Mononuclear cell (primary cell): ENCODE measurements around the gene ZNF358. TPM values are rescaled to one million over a fixed set of nuclear protein-coding genes. Genes with fewer than 3 reads are reported as not detected.

Source experiments
- H3K27me3 ChIP-seq: 2 replicates; pipeline ENCODE4 v1.6.0; 2011; ENCODE audit warnings: low read length, control low read depth; ENCODE audit not compliant: insufficient read depth
- H3K4me1 ChIP-seq: 2 replicates; pipeline ENCODE4 v1.5.1; 2011; ENCODE audit warnings: mild to moderate bottlenecking, low read length, control low read depth; ENCODE audit not compliant: insufficient read depth
- H3K4me3 ChIP-seq: 2 replicates; pipeline ENCODE4 v1.5.1; 2011; ENCODE audit warnings: mild to moderate bottlenecking, low read length, moderate library complexity
- H3K9me3 ChIP-seq: 2 replicates; pipeline ENCODE4 v1.5.1; 2011; ENCODE audit warnings: low read depth, mild to moderate bottlenecking, control low read depth, low read length
- total RNA-seq: library from RNA; depleted of rRNA; stranded (reverse); fragments of >200 nt; gene quantifications from one replicate; pipeline ENCODE4 v1.2.3, GENCODE V29; 2012

Gene ZNF358
- total RNA-seq, 1 donor = 4.0 TPM

- no peak overlapping the region for H3K4me3 ChIP-seq
- peaks cover 20% of the 10 kb centered on the region for H3K4me1 ChIP-seq
- no peaks in the 10 kb centered on the region for H3K9me3 ChIP-seq
- peaks cover 31% of the 10 kb centered on the region for H3K27me3 ChIP-seq
Measured at GRCh38 chr19:7505288-7505681, 10.6 kb upstream of the ZNF358 start.

DNA sequence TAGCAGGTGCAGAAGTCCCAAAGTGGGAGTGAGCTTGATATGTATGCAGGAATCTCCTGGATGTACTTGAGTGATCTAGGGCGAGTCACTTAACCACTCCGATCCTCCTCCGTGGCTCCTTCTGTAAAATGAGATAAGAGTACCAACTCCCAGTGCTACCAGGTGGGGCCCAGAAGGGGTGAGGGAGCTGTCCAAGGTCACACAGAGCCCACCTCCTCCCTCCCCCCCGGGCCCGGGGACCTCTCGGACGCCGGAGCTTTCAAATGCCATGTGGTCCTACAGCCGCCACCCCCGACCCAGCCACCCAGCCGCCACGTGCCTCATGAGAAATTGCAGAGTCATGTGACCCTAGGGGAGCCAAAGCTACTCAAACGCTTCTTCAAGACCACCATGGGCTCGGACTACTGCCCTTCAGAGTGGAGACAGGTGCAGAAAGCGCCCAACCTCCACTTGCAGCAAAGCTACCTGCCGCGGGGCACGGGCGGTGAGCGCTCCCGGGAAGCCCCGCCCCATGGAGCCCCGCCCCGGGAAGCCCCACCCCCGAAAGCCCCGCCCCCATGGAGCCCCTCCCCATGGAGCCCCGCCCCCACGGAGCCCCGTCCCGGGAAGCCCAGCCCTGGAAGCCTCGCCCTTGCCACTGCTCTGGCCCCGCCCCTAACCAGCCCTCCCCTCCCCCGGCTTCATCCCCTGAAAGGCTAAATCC is 10.1 kb upstream of the ZNF358 start:
- no peak overlapping the region for H3K4me3 ChIP-seq

DNA sequence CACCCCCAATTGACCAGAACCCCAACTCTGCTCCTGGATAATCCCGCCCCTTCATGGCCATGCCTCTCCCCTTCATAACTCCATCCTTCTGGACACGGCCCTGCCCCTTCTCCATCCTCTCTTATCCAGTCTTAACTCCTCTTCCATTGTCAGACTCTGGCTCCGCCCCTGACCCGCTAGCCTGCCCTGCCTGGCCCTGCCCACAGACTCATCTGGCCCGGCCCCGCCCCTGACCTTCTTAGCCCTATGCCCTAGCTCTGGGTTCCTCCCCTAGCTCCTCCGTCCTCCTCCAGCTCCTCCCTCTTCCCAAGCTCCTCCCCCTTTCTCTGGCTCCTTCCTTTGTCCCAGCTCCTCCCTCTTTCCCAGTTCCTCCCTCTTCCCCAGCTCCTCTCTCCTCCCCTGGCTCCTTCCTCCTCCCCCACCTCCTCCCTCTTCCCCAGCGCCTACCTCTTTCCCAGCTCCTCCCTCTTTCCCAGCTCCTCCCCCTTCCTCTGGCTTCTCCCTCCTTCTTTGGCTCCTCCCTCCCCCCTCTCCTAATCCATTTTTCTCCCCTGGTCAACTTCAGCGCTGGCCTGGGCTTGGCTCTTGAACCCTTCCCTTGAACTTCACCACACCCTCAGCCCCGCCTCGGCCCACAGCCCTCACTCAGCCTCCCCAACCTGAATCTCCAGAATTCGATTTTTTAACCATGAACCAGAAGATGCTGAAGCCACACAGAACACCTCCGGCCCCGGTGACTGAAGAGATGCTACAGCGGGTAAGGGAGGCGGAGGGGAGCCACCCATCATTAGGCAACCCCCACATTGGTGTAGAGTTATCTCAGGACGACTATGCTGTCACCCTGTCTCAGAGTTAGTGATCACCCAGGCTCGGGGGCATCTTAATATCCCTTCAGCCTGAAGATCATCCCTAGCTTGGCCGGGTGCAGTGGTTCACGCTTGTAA is 9.2 kb upstream of the ZNF358 start:
- Histone ChIP-seq H3K4me3 (no peak overlapping the region), H3K27me3 (peaks cover 18% of the 10 kb centered on the region), H3K9me3 (no peaks in the 10 kb centered on the region), H3K4me1 (peaks cover 10% of the 10 kb centered on the region)

More for the DNA sequence above, 10.1 kb upstream of the ZNF358 start:
- H3K4me1 ChIP-seq = peaks cover 18% of the 10 kb centered on the region
- H3K27me3 ChIP-seq = peaks cover 27% of the 10 kb centered on the region
- no peaks in the 10 kb centered on the region for H3K9me3 ChIP-seq

DNA sequence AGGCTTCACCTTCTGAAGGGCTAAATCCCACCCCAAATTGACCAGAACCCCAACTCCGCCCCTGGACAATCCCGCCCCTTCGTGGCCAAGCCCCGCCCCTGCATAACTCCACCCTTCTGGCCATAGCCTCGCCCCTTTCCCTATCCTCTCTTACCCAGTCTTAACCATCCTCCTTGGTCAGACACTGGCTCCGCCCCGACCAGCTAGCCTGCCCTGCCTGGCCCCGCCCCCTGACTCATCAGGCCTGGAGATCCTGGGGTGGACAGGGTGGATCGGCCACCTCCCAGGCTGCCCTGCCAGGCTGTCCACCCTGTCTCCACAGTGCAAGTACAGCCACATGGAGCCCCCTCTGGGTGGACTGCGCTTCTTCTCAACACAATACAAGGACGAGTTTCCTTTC is 8.0 kb upstream of the ZNF358 start:
- H3K27me3 ChIP-seq = peaks cover 9% of the 10 kb centered on the region
- no peaks in the 10 kb centered on the region for H3K9me3 ChIP-seq
- peaks cover 10% of the 10 kb centered on the region for H3K4me1 ChIP-seq
- no peak overlapping the region for H3K4me3 ChIP-seq

- Histone ChIP-seq H3K27me3 (peaks cover 11% of the 10 kb centered on the region), H3K4me1 (peaks cover 10% of the 10 kb centered on the region), H3K9me3 (no peaks in the 10 kb centered on the region), H3K4me3 (no peak overlapping the region)
Measured at GRCh38 chr19:7509625-7510024, 6.3 kb upstream of the ZNF358 start.

DNA sequence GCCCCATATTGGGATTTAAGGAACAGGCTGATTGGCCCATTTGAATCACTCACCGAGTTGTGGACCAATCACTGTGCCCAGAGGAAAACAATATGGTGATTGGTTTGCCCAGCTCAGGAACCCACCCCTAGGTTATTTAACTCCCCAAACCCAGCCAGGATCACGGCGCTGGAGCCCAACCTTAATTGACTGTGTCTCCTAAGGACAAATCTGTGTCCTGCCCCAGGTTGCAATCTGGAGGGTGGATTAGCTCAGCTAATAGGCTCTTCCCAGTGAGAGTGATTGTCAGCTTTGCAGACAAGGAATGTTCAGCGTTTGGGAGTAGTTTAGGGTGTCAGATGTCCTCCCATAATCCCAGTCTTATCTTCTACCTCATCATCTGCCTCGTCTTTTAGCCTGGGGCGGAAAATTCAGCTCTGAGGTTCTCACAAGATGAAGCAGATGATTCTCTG is 3.5 kb upstream of the ZNF358 start:
- H3K9me3 ChIP-seq = no peaks in the 10 kb centered on the region
- peaks cover 7% of the 10 kb centered on the region for H3K4me1 ChIP-seq
- peaks cover 8% of the 10 kb centered on the region for H3K27me3 ChIP-seq
- H3K4me3 ChIP-seq = no peak overlapping the region

DNA sequence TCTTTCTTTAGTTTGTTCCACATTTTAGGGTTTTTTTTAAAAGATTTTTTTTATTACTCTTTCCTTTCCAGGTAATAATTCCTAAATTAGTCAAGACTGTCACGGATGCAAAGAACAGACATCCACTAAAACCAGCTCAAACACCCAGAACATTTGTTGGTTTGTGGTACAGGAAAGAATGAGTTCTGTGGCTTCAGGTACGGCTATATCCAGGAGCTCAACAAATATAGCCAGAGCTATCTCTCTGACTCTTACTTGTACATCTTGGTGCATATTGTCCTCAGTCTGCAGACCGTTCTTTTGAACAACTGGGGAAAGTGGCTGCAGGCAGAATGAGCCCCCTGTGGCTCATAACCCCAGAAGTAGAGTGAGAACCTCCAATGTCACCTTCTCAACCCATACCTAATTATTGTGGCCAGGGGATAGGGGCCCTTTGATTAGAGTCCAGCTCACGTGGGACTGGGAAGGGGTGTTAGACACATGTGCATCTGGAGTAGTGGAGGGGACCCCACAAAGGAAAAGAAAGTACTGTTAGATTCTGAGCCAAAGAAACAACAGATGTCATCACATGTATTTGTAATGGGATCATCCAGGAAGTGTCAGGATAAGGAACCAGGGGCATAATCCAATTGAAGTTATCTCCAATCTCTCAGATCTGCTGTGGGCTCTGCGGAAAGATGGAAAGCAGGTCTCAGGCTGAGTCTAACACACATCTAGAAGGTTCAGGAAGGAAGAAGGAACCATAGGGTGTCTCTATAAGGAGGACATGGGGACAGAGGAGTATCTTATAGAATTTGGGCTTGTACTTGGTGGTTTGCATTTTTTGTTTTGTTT is 1.9 kb upstream of the ZNF358 start:
- Histone ChIP-seq H3K9me3 (no peaks in the 10 kb centered on the region), H3K27me3 (peaks cover 8% of the 10 kb centered on the region), H3K4me1 (peaks cover 7% of the 10 kb centered on the region), H3K4me3 (no peak overlapping the region)

DNA sequence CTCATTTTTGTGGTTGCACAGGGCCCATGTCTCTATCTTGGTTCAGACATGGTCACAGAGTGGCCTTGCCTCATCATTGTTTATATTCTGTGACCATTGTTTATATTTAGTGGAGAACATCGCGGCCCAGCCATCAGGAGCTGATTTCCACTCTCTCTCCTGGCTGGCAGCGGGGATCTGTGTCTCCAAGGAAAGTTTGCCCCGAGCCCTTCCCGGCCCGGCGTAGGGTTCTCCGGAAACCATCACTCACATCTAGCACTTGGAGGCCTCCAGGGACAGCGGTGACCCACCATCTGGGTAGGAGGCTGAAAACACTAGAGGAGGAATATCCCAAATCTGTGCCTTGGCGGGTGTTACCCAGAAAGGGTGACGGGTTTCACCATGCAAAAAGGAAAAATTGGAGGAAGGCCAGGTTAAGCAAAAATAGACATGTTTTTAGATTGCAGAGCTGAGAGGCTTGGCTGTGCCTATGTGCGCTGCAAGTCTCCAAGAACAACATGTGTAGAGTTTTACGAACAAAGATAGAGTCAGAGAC is 726 bp upstream of the ZNF358 start:
- Histone ChIP-seq H3K9me3 (no peaks in the 10 kb centered on the region), H3K27me3 (peaks cover 8% of the 10 kb centered on the region), H3K4me3 (no peak overlapping the region)

DNA sequence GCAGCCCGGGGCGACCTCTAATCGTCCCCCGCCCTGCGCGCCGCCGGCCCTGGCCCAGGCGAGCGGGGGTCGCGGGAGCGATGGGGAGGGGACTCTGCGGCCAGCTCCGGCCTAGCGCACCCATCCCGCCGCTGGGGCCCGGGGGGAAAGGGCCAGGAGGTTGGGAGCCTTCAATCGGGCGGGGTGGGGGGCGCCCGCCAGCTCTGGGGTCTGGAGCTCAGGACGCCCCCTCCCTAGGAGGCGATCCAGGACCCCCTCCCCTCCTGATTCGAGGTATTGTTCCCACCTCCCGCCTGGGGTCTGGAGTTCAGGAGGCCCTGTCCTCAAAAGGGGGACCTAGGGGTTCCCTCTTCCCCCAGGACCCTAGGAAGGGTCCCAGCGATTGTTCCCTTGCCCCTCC is 430 bp downstream of the ZNF358 start:
- H3K27me3 ChIP-seq = peaks cover 8% of the 10 kb centered on the region
- no peak overlapping the region for H3K4me3 ChIP-seq
- H3K4me1 ChIP-seq = peaks cover 7% of the 10 kb centered on the region
- no peaks in the 10 kb centered on the region for H3K9me3 ChIP-seq

More for the DNA sequence above, 726 bp upstream of the ZNF358 start:
- peaks cover 7% of the 10 kb centered on the region for H3K4me1 ChIP-seq

DNA sequence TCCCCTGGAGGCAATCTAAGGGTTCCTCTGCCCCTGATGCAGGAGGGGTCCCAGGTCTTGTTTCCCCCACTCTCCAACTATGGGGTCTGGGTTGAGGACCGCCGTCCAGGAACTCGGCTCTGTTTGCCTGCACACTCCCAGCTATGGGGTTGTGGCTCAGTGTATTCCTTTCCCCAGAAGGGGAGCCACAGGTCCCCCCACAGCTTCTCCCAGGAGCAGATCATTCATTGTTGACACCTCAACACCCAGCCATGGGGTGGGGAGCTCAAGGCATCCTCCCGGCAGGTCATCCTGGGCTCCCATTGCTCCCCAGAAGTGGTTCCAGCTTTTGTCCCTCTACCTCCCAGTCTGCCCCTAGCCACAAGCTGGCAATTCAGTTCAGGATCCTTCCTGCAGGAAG is 975 bp downstream of the ZNF358 start:
- peaks cover 8% of the 10 kb centered on the region for H3K27me3 ChIP-seq
- peaks cover 9% of the 10 kb centered on the region for H3K4me1 ChIP-seq
- no peaks in the 10 kb centered on the region for H3K9me3 ChIP-seq
- H3K4me3 ChIP-seq = no peak overlapping the region

- H3K4me1 ChIP-seq = peaks cover 25% of the 10 kb centered on the region
- H3K27me3 ChIP-seq = peaks cover 5% of the 10 kb centered on the region
- no peak overlapping the region for H3K4me3 ChIP-seq
- no peaks in the 10 kb centered on the region for H3K9me3 ChIP-seq
Measured at GRCh38 chr19:7519361-7520130, 3.6 kb downstream of the ZNF358 start.

- H3K4me3 ChIP-seq = no peak overlapping the region
- H3K27me3 ChIP-seq = peaks cover 5% of the 10 kb centered on the region
- H3K9me3 ChIP-seq = no peaks in the 10 kb centered on the region
- H3K4me1 ChIP-seq = peaks cover 25% of the 10 kb centered on the region
Measured at GRCh38 chr19:7520131-7521051, 4.5 kb downstream of the ZNF358 start.

DNA sequence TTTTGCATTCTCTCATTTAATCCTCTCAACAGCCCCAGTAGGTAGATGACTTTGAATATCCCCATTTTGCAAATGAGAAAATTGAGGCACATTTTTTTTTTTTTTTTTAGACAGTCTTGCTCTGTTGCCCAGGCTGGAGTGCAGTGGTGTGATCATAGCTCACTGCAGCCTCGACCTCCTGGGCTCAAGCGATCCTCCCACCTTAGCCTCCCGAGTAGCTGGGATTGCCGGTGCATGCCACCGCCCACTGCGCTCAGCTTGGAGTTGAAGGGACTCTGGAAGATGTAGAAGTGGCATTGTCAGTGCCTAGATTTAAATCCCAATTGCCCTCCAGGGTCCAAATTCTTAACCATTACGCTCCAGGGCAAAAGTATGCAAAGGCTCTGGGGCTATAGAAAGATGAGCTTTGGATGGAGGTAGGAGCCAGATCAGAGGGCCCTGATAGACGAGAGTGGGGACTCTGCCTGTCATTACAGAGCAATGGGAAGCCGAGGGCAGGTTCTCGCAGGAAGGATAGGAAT is 5.7 kb downstream of the ZNF358 start:
- Histone ChIP-seq H3K4me3 (no peak overlapping the region), H3K9me3 (no peaks in the 10 kb centered on the region), H3K4me1 (peaks cover 21% of the 10 kb centered on the region), H3K27me3 (peaks cover 5% of the 10 kb centered on the region)
